ENCODE data around the gene NCBP1.
"Not testable (repeated sequence)": the region's sequence is repeated elsewhere in the genome, so short reads cannot be mapped to it uniquely, and the experiment has no call there.

The NCBP1 gene

GRCh38 chr9:97672403-97672802 is 38.8 kb downstream of the NCBP1 start:
- no peak for DNase-seq (ENCODE audit: low spot score)

- DNase-seq (ENCODE audit: low spot score), result no peak
Observed at GRCh38 chr9:97673922-97674321, 40.3 kb downstream of the NCBP1 start.

- no peak for DNase-seq (ENCODE audit: low spot score)
Observed at GRCh38 chr9:97675655-97676054, 42.0 kb downstream of the NCBP1 start.

- no peak for DNase-seq (ENCODE audit: low spot score)
Observed at GRCh38 chr9:97682242-97682641, 48.6 kb downstream of the NCBP1 start.

GRCh38 chr9:97688654-97689053 is 55.0 kb downstream of the NCBP1 start:
- DNase-seq (ENCODE audit: low spot score), result no peak

GRCh38 chr9:97689401-97690180 is 56.0 kb downstream of the NCBP1 start:
- no peak for DNase-seq (ENCODE audit: low spot score)

GRCh38 chr9:97694769-97695168 is 61.1 kb downstream of the NCBP1 start:
- DNase-seq (ENCODE audit: low spot score), result no peak

- DNase-seq (ENCODE audit: low spot score), result no peak
Observed at GRCh38 chr9:97695390-97695789, 61.8 kb downstream of the NCBP1 start.

- no peak for DNase-seq (ENCODE audit: low spot score)
Observed at GRCh38 chr9:97695995-97696802, 62.6 kb downstream of the NCBP1 start.

- DNase-seq (ENCODE audit: low spot score), result peak; percentile 99
Observed at GRCh38 chr9:97696803-97697601, 63.4 kb downstream of the NCBP1 start, which contains the start of gene XPA. Gene XPA, minus strand, starts transcription at chr9:97697340. Its CDS starts 48 bp downstream, at chr9:97697292.

GRCh38 chr9:97697837-97698236 is 64.2 kb downstream of the NCBP1 start:
- DNase-seq (ENCODE audit: low spot score), result no peak

GRCh38 chr9:97698865-97699264 is 65.2 kb downstream of the NCBP1 start:
- no peak for DNase-seq (ENCODE audit: low spot score)

GRCh38 chr9:97699281-97699680 is 65.7 kb downstream of the NCBP1 start:
- not testable (repeated sequence) for DNase-seq (ENCODE audit: low spot score)

- not testable (repeated sequence) for DNase-seq (ENCODE audit: low spot score)
Observed at GRCh38 chr9:97699824-97700223, 66.2 kb downstream of the NCBP1 start.

- no peak for DNase-seq (ENCODE audit: low spot score)
Observed at GRCh38 chr9:97703437-97704344, 70.1 kb downstream of the NCBP1 start.

GRCh38 chr9:97704345-97704677 is 70.7 kb downstream of the NCBP1 start:
- no peak for DNase-seq (ENCODE audit: low spot score)

GRCh38 chr9:97704851-97705250 is 71.2 kb downstream of the NCBP1 start:
- no peak for DNase-seq (ENCODE audit: low spot score)

- no peak for DNase-seq (ENCODE audit: low spot score)
Observed at GRCh38 chr9:97705354-97705950, 71.8 kb downstream of the NCBP1 start.

GRCh38 chr9:97706246-97706645 is 72.6 kb downstream of the NCBP1 start:
- no peak for DNase-seq (ENCODE audit: low spot score)

GRCh38 chr9:97710356-97711222 is 77.0 kb downstream of the NCBP1 start:
- DNase-seq (ENCODE audit: low spot score), result peak; percentile 82
